ENCODE data around the gene P4HTM. TPM values are rescaled to one million over a fixed set of nuclear protein-coding genes. Genes with fewer than 3 reads are reported as not detected.
A peak's percentile ranks its signal among the peaks of the same experiment; 100 is the strongest.
"Not testable (repeated sequence)": the region's sequence is repeated elsewhere in the genome, so short reads cannot be mapped to it uniquely, and the experiment has no call there.

P4HTM gene
- total RNA-seq, 2 donors from 2014 or later: 32.8 to 33.9 TPM

GRCh38 chr3:49005998-49006397, 16.0 kb downstream of the P4HTM start:
- ATAC-seq: no peak
- DNase-seq: no peak
- intact Hi-C loops (cut with DNase I): no loop called here

GRCh38 chr3:49006408-49007067, 16.5 kb downstream of the P4HTM start:
- intact Hi-C loops (cut with DNase I): no loop called here
- DNase-seq: peak; percentile 53
- ATAC-seq: peak; percentile 15 to 16

GRCh38 chr3:49007068-49007770, 17.2 kb downstream of the P4HTM start, which contains the start of gene WDR6:
Gene WDR6 (plus strand): TSS chr3:49007391. CDS start chr3:49007432, 41 bp downstream.
- ATAC-seq: peak; percentile 92 to 93
- DNase-seq: peak; percentile 98
- intact Hi-C loops (cut with DNase I): no loop called here

GRCh38 chr3:49007771-49008528, 17.9 kb downstream of the P4HTM start:
- DNase-seq: peak; percentile 91
- intact Hi-C loops (cut with DNase I): no loop called here
- ATAC-seq: peak; percentile 83 to 89

GRCh38 chr3:49008627-49009026, 18.6 kb downstream of the P4HTM start:
- ATAC-seq; intact Hi-C loops (cut with DNase I); DNase-seq: not testable (repeated sequence)

GRCh38 chr3:49009396-49009795, 19.4 kb downstream of the P4HTM start:
- no peak for ATAC-seq
- intact Hi-C loops (cut with DNase I): no loop called here
- DNase-seq: no peak

- ATAC-seq (no peak), DNase-seq (no peak)
- intact Hi-C loops (cut with DNase I): no loop called here
Observed at GRCh38 chr3:49012441-49013017, 22.5 kb downstream of the P4HTM start.

- ATAC-seq (no peak), DNase-seq (no peak)
- intact Hi-C loops (cut with DNase I): no loop called here
Observed at GRCh38 chr3:49013113-49013737, 23.2 kb downstream of the P4HTM start.

- intact Hi-C loops (cut with DNase I): no loop called here
- ATAC-seq: no peak
- no peak for DNase-seq
Observed at GRCh38 chr3:49013738-49014660, 24.0 kb downstream of the P4HTM start.

GRCh38 chr3:49015072-49015471, 25.0 kb downstream of the P4HTM start:
- DNase-seq (no peak), ATAC-seq (no peak)
- intact Hi-C loops (cut with DNase I): no loop called here

GRCh38 chr3:49015765-49016164, 25.7 kb downstream of the P4HTM start:
- intact Hi-C loops (cut with DNase I): no loop called here

GRCh38 chr3:49016414-49017228, 26.6 kb downstream of the P4HTM start:
- intact Hi-C loops (cut with DNase I): no loop called here
- no peak for ATAC-seq
- no peak for DNase-seq

More at GRCh38 chr3:49015765-49016164, 25.7 kb downstream of the P4HTM start:
- no peak for DNase-seq
- ATAC-seq: no peak

GRCh38 chr3:49017229-49017970, 27.4 kb downstream of the P4HTM start:
- ATAC-seq: no peak
- intact Hi-C loops (cut with DNase I): no loop called here
- DNase-seq: no peak

GRCh38 chr3:49017971-49018706, 28.1 kb downstream of the P4HTM start, which contains the start of gene DALRD3:
Gene DALRD3 (minus strand): TSS chr3:49018580. CDS start chr3:49018564, 16 bp downstream.
- intact Hi-C loops (cut with DNase I): no loop called here
- ATAC-seq (peak; percentile 8 to 11), DNase-seq (peak; percentile 72)

- ATAC-seq (no peak), DNase-seq (no peak)
- intact Hi-C loops (cut with DNase I): no loop called here
Observed at GRCh38 chr3:49018707-49019006, 28.6 kb downstream of the P4HTM start.

- DNase-seq (no peak), ATAC-seq (no peak)
- intact Hi-C loops (cut with DNase I): no loop called here
Observed at GRCh38 chr3:49019941-49020329, 29.9 kb downstream of the P4HTM start.

Measured in left cardiac atrium (tissue), 4 donors.